ENCODE data around the gene PTCD1.

DNA sequence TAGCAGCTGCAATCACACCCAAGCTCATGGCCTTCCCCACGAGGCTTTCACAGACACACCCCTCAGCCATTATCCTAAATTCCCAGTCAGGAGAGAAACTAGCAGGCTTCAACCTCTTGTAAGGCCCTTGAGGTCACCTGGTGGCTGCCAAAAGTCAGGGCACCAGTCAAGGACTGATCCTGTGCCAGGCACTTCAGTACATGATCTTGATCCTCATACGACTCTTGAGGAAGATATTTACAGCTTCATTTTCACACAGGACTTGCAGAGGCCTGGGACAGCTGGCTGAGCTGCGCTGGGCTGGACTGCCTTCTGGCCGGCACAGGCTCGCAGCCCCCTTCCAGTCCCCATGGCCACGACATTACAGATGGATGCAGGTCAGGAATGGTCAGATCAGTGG lies 39.0 kb downstream of the PTCD1 start:
- TF ChIP-seq EZH2 (IDR thresholded peaks at IDR 0.05; ENCODE audit: low read length, missing control alignments) = no peak
- TF ChIP-seq, protein P1, sequence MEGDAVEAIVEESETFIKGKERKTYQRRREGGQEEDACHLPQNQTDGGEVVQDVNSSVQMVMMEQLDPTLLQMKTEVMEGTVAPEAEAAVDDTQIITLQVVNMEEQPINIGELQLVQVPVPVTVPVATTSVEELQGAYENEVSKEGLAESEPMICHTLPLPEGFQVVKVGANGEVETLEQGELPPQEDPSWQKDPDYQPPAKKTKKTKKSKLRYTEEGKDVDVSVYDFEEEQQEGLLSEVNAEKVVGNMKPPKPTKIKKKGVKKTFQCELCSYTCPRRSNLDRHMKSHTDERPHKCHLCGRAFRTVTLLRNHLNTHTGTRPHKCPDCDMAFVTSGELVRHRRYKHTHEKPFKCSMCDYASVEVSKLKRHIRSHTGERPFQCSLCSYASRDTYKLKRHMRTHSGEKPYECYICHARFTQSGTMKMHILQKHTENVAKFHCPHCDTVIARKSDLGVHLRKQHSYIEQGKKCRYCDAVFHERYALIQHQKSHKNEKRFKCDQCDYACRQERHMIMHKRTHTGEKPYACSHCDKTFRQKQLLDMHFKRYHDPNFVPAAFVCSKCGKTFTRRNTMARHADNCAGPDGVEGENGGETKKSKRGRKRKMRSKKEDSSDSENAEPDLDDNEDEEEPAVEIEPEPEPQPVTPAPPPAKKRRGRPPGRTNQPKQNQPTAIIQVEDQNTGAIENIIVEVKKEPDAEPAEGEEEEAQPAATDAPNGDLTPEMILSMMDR (conservative IDR thresholded peaks at IDR 0.05 in 1 of 2, IDR thresholded peaks at IDR 0.05 in 1 of 2; ENCODE audit: low read depth in 1 of 2, low read length in 2 of 2) = no peak

All from fibroblast of lung (primary cell).